K562 (cell line): ENCODE measurements around the gene MARK3. TPM values are rescaled to one million over a fixed set of nuclear protein-coding genes. Genes with fewer than 3 reads are reported as not detected.
A peak's percentile ranks its signal among the peaks of the same experiment; 100 is the strongest.

Source experiments
- ARNT ChIP-seq, 2 experiments: fragments of 450-650 bp; IDR thresholded peaks; 2 replicates each; pipeline ENCODE4 v1.6.1; 2016; ENCODE audit warnings: mild to moderate bottlenecking in 1 of 2
- BDP1 ChIP-seq: IDR thresholded peaks from 3 replicates; pipeline ENCODE4 v1.6.1; 2011; ENCODE audit not compliant: insufficient read length, insufficient read depth
- CLOCK ChIP-seq: fragments of 250-450 bp; sonication (Bioruptor Pico); IDR thresholded peaks from 2 replicates; pipeline ENCODE4 v1.4.0; 2020; ENCODE audit warnings: mild to moderate bottlenecking, moderate library complexity, borderline replicate concordance
- COPS2 ChIP-seq: fragments of 450-650 bp; conservative IDR thresholded peaks from 2 replicates; pipeline ENCODE4 v1.6.1; 2016; ENCODE audit warnings: mild to moderate bottlenecking, moderate library complexity
- CREB1 ChIP-seq, 2 experiments: sonication (generic) in 1 of 2; formaldehyde crosslinking in 1 of 2; IDR thresholded peaks; 2 replicates each; pipeline versions ENCODE4 v1.6.1 to v1.8.0; 2012 to 2022; ENCODE audit warnings: inconsistent platforms in 1 of 2, mild to moderate bottlenecking in 1 of 2, missing genetic modification reagents in 1 of 2, moderate library complexity in 1 of 2
- DMBX1 ChIP-seq: fragments of 250-450 bp; sonication (Bioruptor Pico); IDR thresholded peaks from 2 replicates; pipeline ENCODE4 v1.8.0; 2022; ENCODE audit warnings: inconsistent platforms, mild to moderate bottlenecking, moderate library complexity, borderline replicate concordance
- ESRRB ChIP-seq: fragments of 250-450 bp; sonication (Bioruptor Pico); IDR thresholded peaks from 2 replicates; pipeline ENCODE4 v1.5.0; 2020; ENCODE audit warnings: mild to moderate bottlenecking, moderate library complexity, borderline replicate concordance
- GABPB1 ChIP-seq: sonication (generic); formaldehyde crosslinking; IDR thresholded peaks from 2 replicates; pipeline ENCODE4 v1.8.0; 2022; ENCODE audit warnings: mild to moderate bottlenecking, missing genetic modification reagents
- GATAD2B ChIP-seq: fragments of 450-650 bp; IDR thresholded peaks from 2 replicates; pipeline ENCODE4 v1.6.1; 2017; ENCODE audit warnings: mild to moderate bottlenecking, borderline replicate concordance
- GTF2E2 ChIP-seq: fragments of 200-800 bp; sonication (Bioruptor generic); IDR thresholded peaks from 2 replicates; pipeline ENCODE4 v1.6.1; 2016; ENCODE audit warnings: missing genetic modification characterization, missing compliant biosample characterization
- HES1 ChIP-seq: fragments of 450-650 bp; IDR thresholded peaks from 2 replicates; pipeline ENCODE4 v1.6.1; 2016; ENCODE audit warnings: low read depth, mild to moderate bottlenecking, moderate library complexity
- NFYB ChIP-seq: IDR thresholded peaks from 2 replicates; pipeline ENCODE4 v1.6.1; 2011; ENCODE audit warnings: mild to moderate bottlenecking, moderate library complexity; ENCODE audit not compliant: insufficient read length; ENCODE audit errors: extremely low read depth
- PHB ChIP-seq: fragments of 250-450 bp; sonication (Bioruptor Pico); IDR thresholded peaks from 2 replicates; pipeline ENCODE4 v1.5.0; 2021
- POLR3G ChIP-seq: IDR thresholded peaks from 2 replicates; pipeline ENCODE4 v1.6.1; 2011; ENCODE audit not compliant: insufficient read length, insufficient replicate concordance; ENCODE audit errors: extremely low read depth
- SAFB ChIP-seq: fragments of 200-400 bp; formaldehyde crosslinking; IDR thresholded peaks from 2 replicates; pipeline ENCODE4 v1.6.1; 2017; ENCODE audit warnings: low read depth, low read length, borderline replicate concordance
- SNIP1 ChIP-seq: fragments of 450-650 bp; IDR thresholded peaks from 2 replicates; pipeline ENCODE4 v1.7.1; 2017; ENCODE audit warnings: low read depth, mild to moderate bottlenecking
- TCF3 ChIP-seq: sonication (generic); formaldehyde crosslinking; IDR thresholded peaks from 2 replicates; pipeline ENCODE4 v1.4.0; 2020; ENCODE audit warnings: mild to moderate bottlenecking, missing genetic modification reagents
- ZBTB7A ChIP-seq: IDR thresholded peaks from 2 replicates; pipeline ENCODE4 v1.6.1; 2011; ENCODE audit warnings: low read depth, mild to moderate bottlenecking, low read length, moderate library complexity, borderline replicate concordance; ENCODE audit not compliant: control insufficient read depth
- ZBTB8A ChIP-seq: fragments of 450-650 bp; IDR thresholded peaks from 2 replicates; pipeline ENCODE4 v1.6.1; 2018; ENCODE audit warnings: mild to moderate bottlenecking, moderate library complexity; ENCODE audit not compliant: partially characterized antibody
- ZFPM2 ChIP-seq: fragments of 250-450 bp; sonication (Bioruptor Pico); IDR thresholded peaks from 2 replicates; pipeline ENCODE4 v1.5.1; 2022; ENCODE audit warnings: mild to moderate bottlenecking
- ZNF12 ChIP-seq: sonication (generic); formaldehyde crosslinking; IDR thresholded peaks from 2 replicates; pipeline ENCODE4 v1.4.0; 2020; ENCODE audit warnings: mild to moderate bottlenecking, missing genetic modification reagents
- ZNF316 ChIP-seq: fragments of 450-650 bp; IDR thresholded peaks from 2 replicates; pipeline ENCODE4 v1.6.1; 2016
- ZNF324 ChIP-seq: fragments of 250-450 bp; sonication (Bioruptor Pico); IDR thresholded peaks from 2 replicates; pipeline ENCODE4 v1.4.0; 2020; ENCODE audit warnings: mild to moderate bottlenecking
- ZNF780A ChIP-seq: fragments of 250-450 bp; sonication (Bioruptor Pico); IDR thresholded peaks from 2 replicates; pipeline ENCODE4 v1.5.0; 2021; ENCODE audit warnings: mild to moderate bottlenecking
- polyA plus RNA-seq, 8 experiments: library from polyadenylated mRNA; depleted of rRNA in 4 of 8; stranded (reverse) in 5 of 8; unstranded in 3 of 8; fragments of >200 nt; fragmentation: Nextera tagmentation in 2 of 8; fragmentation: Illumina TruSeq in 1 of 8; extraction: Ambion mirVana in 2 of 8; extraction: Trizol in 1 of 8; gene quantifications; 2 replicates each; pipeline versions ENCODE4 v1.2.1 to v1.2.3, GENCODE V29; 2011 to 2014; ENCODE audit warnings: inconsistent platforms in 1 of 8, missing spikeins in 1 of 8
- total RNA-seq, 7 experiments: library from RNA; depleted of rRNA in 6 of 7; stranded (reverse); fragments of >200 nt in 6 of 7; fragmentation: Illumina TruSeq in 2 of 7; extraction: Trizol in 2 of 7; gene quantifications; 2 replicates each; pipeline versions ENCODE4 v1.2.1 to v1.2.3, GENCODE V29; 2011 to 2021; ENCODE audit warnings: low replicate concordance in 1 of 7
- TF ChIP-seq, protein P1 (sequence below): sonication (generic); formaldehyde crosslinking; IDR thresholded peaks from 2 replicates; pipeline ENCODE4 v1.8.0; 2022; ENCODE audit warnings: mild to moderate bottlenecking, low read depth, missing genetic modification reagents

The MARK3 gene
- total and polyA plus RNA-seq, 9 of the 15 experiments (the other 6 are each of a cell fraction or from before 2014, with no cell fraction given): 10.1 to 68.7 (median 56.3) TPM

DNA sequence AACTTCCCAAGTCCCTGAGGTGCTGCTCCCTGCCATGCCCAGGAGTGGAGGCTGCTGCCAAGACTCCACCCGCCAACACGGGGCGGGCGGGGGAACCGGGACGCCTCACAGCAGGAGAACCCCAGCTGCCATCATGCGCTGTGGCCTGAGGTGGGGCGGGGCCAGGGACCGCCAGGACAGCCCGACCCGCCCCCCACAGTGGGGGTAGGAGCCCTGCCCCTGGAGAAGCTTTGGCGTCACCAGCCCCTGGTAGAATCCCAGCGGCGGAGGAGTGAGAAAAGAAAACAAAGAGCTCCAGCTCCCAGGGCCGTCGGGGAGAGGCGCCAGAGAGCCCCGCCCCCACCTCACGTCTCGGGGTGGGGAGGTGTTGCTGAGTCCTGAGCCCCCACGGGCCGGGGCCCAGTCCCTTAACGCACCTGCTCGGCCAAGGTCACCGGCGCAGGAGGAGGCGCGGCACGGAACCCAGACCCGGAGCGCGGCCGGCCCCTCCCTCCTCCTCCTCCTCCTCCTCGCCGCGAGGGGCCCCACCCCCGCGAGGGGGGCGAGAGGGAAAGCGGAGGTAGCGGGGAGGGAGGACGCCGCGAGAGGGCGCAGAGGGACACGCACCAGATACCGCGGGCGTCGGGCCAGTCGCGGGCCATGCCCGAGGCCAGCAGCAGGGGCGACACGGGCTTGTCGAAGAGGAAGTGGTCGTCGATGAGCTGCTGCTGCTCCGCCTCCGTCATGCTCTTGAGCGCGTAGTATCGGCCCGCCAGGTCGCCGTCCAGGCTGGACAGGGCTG, 135.6 kb downstream of the MARK3 start (continued):
- no peak for TF ChIP-seq ZNF12
- TF ChIP-seq PHB (CRISPR knock-in tag): no peak
- no peak for TF ChIP-seq ZNF780A (CRISPR knock-in tag)
- TF ChIP-seq ZBTB7A: peak; percentile 83; the same call in 1 of the 2 replicates
- no peak for TF ChIP-seq ESRRB (CRISPR knock-in tag)
- no peak for TF ChIP-seq ZNF324
- TF ChIP-seq ARNT (IDR thresholded peaks at IDR 0.05): no peak
- TF ChIP-seq ZNF316: no peak
- TF ChIP-seq TCF3 (CRISPR knock-in tag): no peak
- no peak for TF ChIP-seq COPS2
- no peak for TF ChIP-seq NFYB
- no peak; the same call in 1 of the 2 replicates for TF ChIP-seq GATAD2B
- peak; percentile 94 for TF ChIP-seq HES1
- peak; percentile 73; the same call in 1 of the 2 replicates for TF ChIP-seq GABPB1
- TF ChIP-seq POLR3G: no peak
- TF ChIP-seq, protein P1, sequence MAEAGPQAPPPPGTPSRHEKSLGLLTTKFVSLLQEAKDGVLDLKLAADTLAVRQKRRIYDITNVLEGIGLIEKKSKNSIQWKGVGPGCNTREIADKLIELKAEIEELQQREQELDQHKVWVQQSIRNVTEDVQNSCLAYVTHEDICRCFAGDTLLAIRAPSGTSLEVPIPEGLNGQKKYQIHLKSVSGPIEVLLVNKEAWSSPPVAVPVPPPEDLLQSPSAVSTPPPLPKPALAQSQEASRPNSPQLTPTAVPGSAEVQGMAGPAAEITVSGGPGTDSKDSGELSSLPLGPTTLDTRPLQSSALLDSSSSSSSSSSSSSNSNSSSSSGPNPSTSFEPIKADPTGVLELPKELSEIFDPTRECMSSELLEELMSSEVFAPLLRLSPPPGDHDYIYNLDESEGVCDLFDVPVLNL (CRISPR knock-in tag): no peak
- TF ChIP-seq CLOCK (CRISPR knock-in tag): no peak
- no peak for TF ChIP-seq ZBTB8A
- no peak for TF ChIP-seq SNIP1
- no peak for TF ChIP-seq ZFPM2
- no peak for TF ChIP-seq CREB1 (IDR thresholded peaks at IDR 0.05)
- TF ChIP-seq CREB1 (CRISPR knock-in tag; IDR thresholded peaks at IDR 0.05): peak; percentile 41; the same call in 1 of the 2 replicates
- no peak for TF ChIP-seq BDP1
- TF ChIP-seq DMBX1 (CRISPR knock-in tag): no peak
- no peak for TF ChIP-seq SAFB
- no peak for TF ChIP-seq GTF2E2 (tag)
